ENCODE measurements around the gene DGKD.

The DGKD gene

GRCh38 chr2:233476651-233477547 is 122.6 kb downstream of the DGKD start:
- no peak for DNase-seq (ENCODE audit: low read depth)

- no peak for DNase-seq (ENCODE audit: low read depth)
These were observed 123.5 kb downstream of the DGKD start for GRCh38 chr2:233477548-233478433.

- no peak for DNase-seq (ENCODE audit: low read depth)
These were observed 125.6 kb downstream of the DGKD start for GRCh38 chr2:233479616-233480489.

GRCh38 chr2:233480490-233481202 is 126.4 kb downstream of the DGKD start:
- DNase-seq (ENCODE audit: low read depth), result no peak

- no peak for DNase-seq (ENCODE audit: low read depth)
These were observed 127.3 kb downstream of the DGKD start for GRCh38 chr2:233481368-233482142.

- DNase-seq (ENCODE audit: low read depth), result no peak
These were observed 128.3 kb downstream of the DGKD start for GRCh38 chr2:233482616-233483015.

- DNase-seq (ENCODE audit: low read depth), result no peak
These were observed 131.4 kb downstream of the DGKD start for GRCh38 chr2:233485726-233486125.

- no peak for DNase-seq (ENCODE audit: low read depth)
These were observed 132.1 kb downstream of the DGKD start for GRCh38 chr2:233486357-233486756.

GRCh38 chr2:233486778-233487552 is 132.7 kb downstream of the DGKD start:
- no peak for DNase-seq (ENCODE audit: low read depth)

GRCh38 chr2:233487748-233488345 is 133.6 kb downstream of the DGKD start:
- no peak for DNase-seq (ENCODE audit: low read depth)

GRCh38 chr2:233489143-233489542 is 134.8 kb downstream of the DGKD start:
- no peak for DNase-seq (ENCODE audit: low read depth)

- DNase-seq (ENCODE audit: low read depth), result no peak
These were observed 135.4 kb downstream of the DGKD start for GRCh38 chr2:233489666-233490065.

GRCh38 chr2:233490831-233491230 is 136.5 kb downstream of the DGKD start:
- no peak for DNase-seq (ENCODE audit: low read depth)

- DNase-seq (ENCODE audit: low read depth), result no peak
These were observed 137.0 kb downstream of the DGKD start for GRCh38 chr2:233491326-233491725.

- no peak for DNase-seq (ENCODE audit: low read depth)
These were observed 137.8 kb downstream of the DGKD start for GRCh38 chr2:233492078-233492477.

GRCh38 chr2:233492751-233493150 is 138.5 kb downstream of the DGKD start:
- DNase-seq (ENCODE audit: low read depth), result no peak

- no peak for DNase-seq (ENCODE audit: low read depth)
These were observed 141.5 kb downstream of the DGKD start for GRCh38 chr2:233495503-233496496.

GRCh38 chr2:233497692-233498091 is 143.4 kb downstream of the DGKD start:
- DNase-seq (ENCODE audit: low read depth), result no peak
